ELR (cell line): ENCODE data around the gene BAZ2A.
"Not testable (repeated sequence)": the region's sequence is repeated elsewhere in the genome, so short reads cannot be mapped to it uniquely, and the experiment has no call there.

Source experiments
- DNase-seq: peaks from one replicate; pipeline ENCODE4 v3.0.0-alpha.2; 2015; ENCODE audit warnings: low read depth

BAZ2A gene

GRCh38 chr12:56593909-56594621 is 36.1 kb downstream of the BAZ2A start:
- peak; percentile 84 for DNase-seq

- DNase-seq: no peak
Observed at GRCh38 chr12:56591961-56592360, 38.2 kb downstream of the BAZ2A start.

- DNase-seq: no peak
Observed at GRCh38 chr12:56591126-56591525, 39.0 kb downstream of the BAZ2A start.

DNA sequence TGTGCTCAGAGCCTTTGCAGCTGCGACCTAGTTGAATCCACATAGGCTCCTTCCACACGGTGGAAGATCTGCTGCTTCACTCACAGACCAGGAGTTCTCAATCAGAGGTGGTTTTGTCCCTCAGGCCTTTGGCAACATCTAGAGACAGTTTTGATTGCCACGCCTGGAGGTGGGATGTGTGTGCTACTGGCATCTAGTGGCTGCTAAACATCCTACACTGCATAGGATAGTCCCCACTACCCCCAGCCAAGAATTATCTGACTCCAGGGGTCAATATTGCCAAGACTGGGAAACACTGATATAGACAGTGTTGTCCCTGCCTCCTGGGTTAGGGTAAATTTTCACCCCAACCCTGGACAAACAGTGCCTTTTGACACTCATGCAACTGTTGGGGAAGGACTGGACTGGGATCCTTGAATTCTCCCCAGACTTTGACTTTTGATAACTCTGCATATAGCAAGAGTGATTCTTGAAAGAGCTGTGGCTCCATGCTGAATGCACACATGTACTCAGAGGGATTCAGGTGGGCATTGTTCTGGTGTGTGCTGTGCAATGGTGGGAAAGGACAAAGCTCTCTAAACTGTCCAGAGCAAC is 39.8 kb downstream of the BAZ2A start:
- DNase-seq: peak; percentile 53

- DNase-seq: no peak
Observed at GRCh38 chr12:56589783-56590182, 40.3 kb downstream of the BAZ2A start.

DNA sequence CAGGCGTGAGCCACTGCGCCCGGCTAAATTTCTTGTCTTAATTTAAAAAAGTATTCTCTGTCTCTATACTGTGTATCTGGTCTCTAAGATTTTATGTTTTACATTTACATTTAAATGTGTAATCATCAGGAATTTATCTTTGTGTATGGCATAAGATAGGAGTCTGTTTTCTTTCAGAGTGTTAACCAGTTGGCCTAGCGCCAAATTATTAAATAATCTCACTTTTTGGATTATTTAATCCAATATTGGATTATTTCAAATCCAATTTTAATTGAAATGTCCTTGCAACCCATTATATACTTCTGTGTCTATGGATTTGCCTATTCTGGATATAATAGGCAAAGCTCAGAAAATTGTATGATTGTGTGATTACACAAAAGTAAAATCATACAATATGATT is 45.0 kb downstream of the BAZ2A start:
- no peak for DNase-seq

GRCh38 chr12:56581418-56582145 is 48.5 kb downstream of the BAZ2A start:
- peak; percentile 89 for DNase-seq

DNA sequence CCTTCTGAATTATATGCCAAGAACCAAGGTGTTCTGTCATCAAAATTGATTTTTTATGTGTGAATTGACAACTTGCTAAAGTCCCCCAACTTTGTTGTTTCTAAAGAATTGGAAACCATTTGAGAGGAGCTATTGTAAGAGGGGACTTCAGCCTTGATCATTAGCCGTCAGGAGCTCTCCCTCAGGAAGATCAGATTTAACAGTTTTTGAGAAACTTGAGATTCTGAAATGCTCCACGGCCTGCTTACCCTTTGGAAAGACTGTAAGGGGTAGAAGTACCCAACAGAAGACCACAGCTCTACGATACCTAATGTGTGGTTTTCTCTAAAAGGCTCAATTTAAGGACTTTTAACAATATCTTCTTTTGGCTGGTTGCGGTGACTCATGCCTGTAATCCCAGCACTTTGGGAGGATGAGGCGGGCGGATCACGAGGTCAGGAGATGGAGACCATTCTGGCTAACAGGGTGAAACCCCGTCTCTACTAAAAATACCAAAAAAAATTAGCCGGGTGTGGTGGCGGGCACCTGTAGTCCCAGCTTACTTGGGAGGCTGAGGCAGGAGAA is 51.1 kb downstream of the BAZ2A start:
- no peak for DNase-seq

- not testable (repeated sequence) for DNase-seq
Observed at GRCh38 chr12:56577248-56577647, 52.9 kb downstream of the BAZ2A start.

DNA sequence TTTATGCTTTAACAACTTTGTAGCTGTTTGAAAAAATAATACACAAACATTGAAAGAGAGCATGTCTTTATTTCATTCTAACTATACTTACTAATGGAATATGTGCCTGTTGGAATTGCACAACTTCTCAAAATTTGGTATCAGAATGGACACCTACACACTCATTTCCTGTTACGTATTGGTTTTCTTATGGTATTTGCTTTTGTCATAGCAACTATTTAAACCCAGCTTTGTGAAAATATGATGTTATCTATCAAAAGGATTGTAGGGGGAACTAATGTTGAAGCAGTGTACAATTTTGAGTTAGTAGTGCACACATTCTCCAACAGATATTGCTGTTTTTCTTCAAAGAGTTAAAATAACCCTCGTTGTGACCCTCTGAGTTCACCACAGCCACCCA is 55.9 kb downstream of the BAZ2A start:
- DNase-seq: peak; percentile 65

- DNase-seq: no peak
Observed at GRCh38 chr12:56572288-56572687, 57.8 kb downstream of the BAZ2A start.

GRCh38 chr12:56571121-56571520 is 59.0 kb downstream of the BAZ2A start:
- no peak for DNase-seq

DNA sequence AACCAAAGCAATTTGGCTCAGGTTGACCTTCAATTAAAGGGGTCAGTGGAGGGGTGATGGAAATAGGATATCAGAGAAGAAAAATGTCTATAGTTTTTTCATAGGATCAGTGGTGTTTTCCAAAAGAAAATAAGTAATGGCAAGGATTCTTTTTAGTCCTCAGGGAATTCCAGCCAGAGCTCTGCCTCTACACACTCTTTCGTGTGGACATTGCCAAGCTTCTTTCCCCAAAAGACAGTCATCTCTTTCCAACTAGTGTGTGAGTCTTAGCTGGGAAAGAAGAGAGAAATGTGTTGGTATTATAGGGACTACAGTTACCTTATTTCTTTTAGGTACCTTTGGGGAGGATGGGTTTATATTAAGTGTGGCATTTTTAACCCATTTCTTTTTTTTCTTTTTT is 62.0 kb downstream of the BAZ2A start:
- no peak for DNase-seq

DNA sequence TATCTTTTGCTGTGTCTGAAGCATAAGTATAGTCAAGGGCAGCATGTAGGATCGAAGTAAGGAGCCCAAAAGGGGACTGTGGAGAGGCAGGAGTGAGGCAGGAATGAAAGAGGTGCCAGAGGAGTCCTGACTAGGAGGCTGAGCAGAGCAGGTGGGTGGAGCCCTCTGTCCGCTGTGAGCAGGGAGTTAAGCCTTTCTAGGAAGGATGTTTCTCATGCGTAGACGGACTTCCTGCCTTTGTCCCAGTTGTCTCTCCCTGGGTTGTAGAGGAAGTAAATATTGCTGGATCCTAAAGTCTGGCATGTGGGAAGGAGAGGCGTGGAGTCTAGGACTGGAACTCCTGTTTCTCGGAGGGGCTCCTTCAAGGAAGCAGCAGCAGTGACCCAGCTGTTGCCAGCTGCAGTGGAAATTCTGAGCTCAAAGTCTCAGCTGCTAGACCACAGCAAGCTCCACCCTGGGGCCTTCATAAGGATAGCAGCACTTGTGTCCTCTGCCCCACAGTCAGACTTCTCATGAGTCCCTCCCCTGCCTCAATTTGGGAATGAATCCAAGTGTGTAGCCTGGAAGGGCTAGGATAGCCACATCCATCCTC is 64.5 kb downstream of the BAZ2A start:
- DNase-seq: peak; percentile 45

DNA sequence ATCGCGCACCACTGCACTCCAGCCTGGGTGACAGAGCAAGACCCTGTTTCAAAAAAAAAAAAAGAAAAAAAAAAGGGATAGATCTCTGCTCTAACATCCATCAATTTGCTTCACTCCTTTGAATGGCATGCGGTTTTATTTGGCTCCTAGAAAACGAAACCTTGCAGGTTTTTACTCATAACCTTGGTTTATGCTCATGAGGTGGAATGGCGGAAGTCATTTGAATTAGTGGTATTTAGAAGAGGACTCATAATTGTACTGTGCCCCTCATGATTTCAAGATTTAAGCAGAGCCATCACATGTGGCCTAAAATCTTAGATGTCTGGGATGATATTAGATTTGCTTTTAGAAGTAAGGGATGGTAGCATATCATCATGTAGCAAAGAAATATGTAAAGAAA is 79.1 kb downstream of the BAZ2A start:
- no peak for DNase-seq

DNA sequence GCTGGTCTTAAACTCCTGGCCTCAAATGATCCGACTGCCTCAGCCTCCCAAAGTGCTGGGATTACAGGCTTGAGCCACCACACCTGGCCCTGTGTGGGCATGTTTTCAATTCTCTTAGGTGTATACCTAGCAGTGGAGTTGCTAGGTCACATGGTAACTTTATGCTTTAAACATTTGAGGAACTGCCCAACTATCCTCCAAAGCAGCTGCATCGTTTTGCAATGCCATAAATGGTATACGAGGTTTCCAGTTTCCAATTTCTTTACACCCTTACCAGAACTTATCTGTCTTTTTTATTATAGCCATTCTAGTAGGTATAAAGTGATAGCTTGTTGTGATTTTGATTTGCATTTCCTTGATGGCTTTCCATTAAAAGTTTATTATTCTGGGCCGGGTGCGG is 83.4 kb downstream of the BAZ2A start:
- DNase-seq: no peak
